Subcutaneous abdominal adipose tissue (tissue), 5 donors: Measurements from ENCODE around the gene ZFP3.
"Not testable (repeated sequence)": the region's sequence is repeated elsewhere in the genome, so short reads cannot be mapped to it uniquely, and the experiment has no call there.

Experiments
- H3K27ac ChIP-seq: one replicate; pipeline ENCODE4 v1.7.0; 2013; ENCODE audit warnings: low read depth, mild to moderate bottlenecking, inconsistent platforms, low read length, moderate library complexity
- H3K27me3 ChIP-seq, 5 donors: one replicate each; pipeline ENCODE4 v1.7.0; 2013; ENCODE audit warnings: low read length in 5 of 5, inconsistent platforms in 1 of 5; ENCODE audit not compliant: control insufficient read depth in 5 of 5, insufficient read depth in 4 of 5
- H3K36me3 ChIP-seq, 5 donors: one replicate each; pipeline ENCODE4 v1.7.0; 2013; ENCODE audit warnings: low read length in 5 of 5; ENCODE audit not compliant: control insufficient read depth in 5 of 5, insufficient read depth in 5 of 5
- H3K4me1 ChIP-seq, 5 donors: one replicate each; pipeline ENCODE4 v1.7.0; 2013; ENCODE audit warnings: low read length in 5 of 5, mild to moderate bottlenecking in 3 of 5, moderate library complexity in 1 of 5; ENCODE audit not compliant: control insufficient read depth in 5 of 5, insufficient read depth in 5 of 5
- H3K4me3 ChIP-seq, 5 donors: one replicate each; pipeline ENCODE4 v1.7.0; 2013; ENCODE audit warnings: low read length in 5 of 5, low read depth in 1 of 5
- H3K9ac ChIP-seq, 5 donors: one replicate each; pipeline ENCODE4 v1.7.0; 2013; ENCODE audit warnings: low read length in 5 of 5, mild to moderate bottlenecking in 4 of 5, moderate library complexity in 3 of 5
- H3K9me3 ChIP-seq, 5 donors: one replicate each; pipeline ENCODE4 v1.7.0; 2013; ENCODE audit warnings: low read length in 5 of 5; ENCODE audit not compliant: control insufficient read depth in 5 of 5
- donor health status: healthy.
- donor health status: healthy.
- donor health status: healthy.
- donor health status: healthy.
- donor health status: healthy.

Gene ZFP3

GRCh38 chr17:5135726-5136579, 57.7 kb downstream of the ZFP3 start:
- Histone ChIP-seq H3K27me3 (no peaks in the 10 kb centered on the region), H3K27ac (no peak overlapping the region), H3K9ac (no peak overlapping the region), H3K9me3 (no peaks in the 10 kb centered on the region), H3K4me3 (no peak overlapping the region), H3K36me3 (no peaks in the 10 kb centered on the region), H3K4me1 (peaks cover 0 to 5% (median 0%) of the 10 kb centered on the region in 5 donors)

DNA sequence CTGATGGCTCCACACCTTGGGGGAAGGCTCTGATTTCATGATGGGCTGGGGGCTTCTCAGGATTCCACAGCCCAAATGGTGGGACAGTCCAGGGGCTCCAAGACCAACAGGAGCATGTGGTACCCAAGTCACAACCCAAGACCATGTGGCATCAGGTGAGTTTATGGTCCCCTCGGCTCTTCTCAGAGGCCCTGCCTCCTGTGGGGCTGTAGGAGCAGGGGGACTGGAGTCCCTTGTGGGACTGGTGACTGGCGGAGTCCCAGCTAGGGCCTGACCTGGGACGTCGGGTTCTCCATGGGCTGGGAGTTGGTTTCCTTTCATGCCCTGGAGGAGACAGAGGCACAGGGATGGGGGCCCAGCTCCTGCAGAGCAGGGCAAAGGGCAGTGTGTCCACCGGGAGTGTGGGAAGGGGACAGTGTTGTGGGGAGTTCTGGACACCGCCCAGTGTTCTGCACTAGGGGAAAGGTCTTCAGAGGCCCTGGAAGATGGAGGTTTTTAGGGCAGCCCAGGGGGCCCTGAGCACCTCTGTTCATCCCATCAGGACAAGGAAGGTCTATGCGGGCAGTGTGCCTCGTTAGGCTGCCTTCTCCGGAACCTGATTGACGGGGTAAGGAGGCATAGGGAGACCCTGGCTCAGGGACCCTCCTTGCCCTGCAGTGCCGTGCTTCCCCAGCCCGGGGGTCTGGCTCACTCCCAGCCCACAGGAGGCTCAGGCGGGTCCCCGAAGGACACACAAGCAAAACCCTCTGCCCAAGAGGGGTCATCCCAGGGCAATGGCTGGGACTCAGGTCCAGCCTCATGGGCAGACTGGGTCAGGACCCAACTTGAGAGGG, 58.5 kb downstream of the ZFP3 start:
- H3K4me3 ChIP-seq, H3K27me3 ChIP-seq, H3K4me1 ChIP-seq, H3K9ac ChIP-seq, H3K27ac ChIP-seq, H3K9me3 ChIP-seq, H3K36me3 ChIP-seq: not testable (repeated sequence)

- H3K9me3 ChIP-seq, H3K27ac ChIP-seq, H3K27me3 ChIP-seq, H3K4me1 ChIP-seq, H3K36me3 ChIP-seq, H3K9ac ChIP-seq, H3K4me3 ChIP-seq: not testable (repeated sequence)
These were observed 59.4 kb downstream of the ZFP3 start for GRCh38 chr17:5137511-5138197.

DNA sequence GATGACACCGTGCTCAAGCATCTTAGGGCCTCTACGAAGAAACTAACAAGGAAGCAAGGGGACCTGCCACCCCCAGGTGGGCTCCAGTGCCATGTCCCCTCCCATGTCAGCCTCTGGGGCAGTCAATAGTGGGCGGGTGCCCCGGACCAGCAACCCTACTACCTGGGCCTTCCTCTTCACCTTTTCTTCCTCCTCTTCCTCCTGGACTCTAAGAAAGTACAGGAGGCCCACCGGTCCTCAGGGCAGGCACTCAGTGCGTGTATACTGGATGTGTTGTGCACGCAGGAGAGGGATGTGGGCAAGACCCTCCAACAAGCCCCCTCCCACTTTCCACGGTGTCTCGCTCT, 59.9 kb downstream of the ZFP3 start:
- not testable (repeated sequence) for H3K27ac ChIP-seq, H3K9ac ChIP-seq, H3K36me3 ChIP-seq, H3K4me1 ChIP-seq, H3K4me3 ChIP-seq, H3K27me3 ChIP-seq, H3K9me3 ChIP-seq

GRCh38 chr17:5138616-5139457, 60.6 kb downstream of the ZFP3 start:
- no peak overlapping the region for H3K27ac ChIP-seq

DNA sequence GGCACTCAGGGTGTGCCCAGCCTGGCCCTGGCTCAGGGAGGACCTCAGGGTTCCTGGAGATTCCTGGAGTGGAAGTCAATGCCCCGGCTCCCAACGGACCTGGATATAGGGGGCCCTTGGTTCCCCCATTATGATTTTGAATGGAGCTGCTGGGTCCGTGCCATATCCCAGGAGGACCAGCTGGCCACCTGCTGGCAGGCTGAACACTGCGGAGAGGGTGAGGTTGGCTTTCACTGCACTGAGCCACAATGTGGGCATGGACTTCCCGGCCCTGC, 61.1 kb downstream of the ZFP3 start:
- Histone ChIP-seq H3K4me1 (no peaks in the 10 kb centered on the region), H3K9ac (no peak overlapping the region), H3K27ac (no peak overlapping the region), H3K4me3 (no peak overlapping the region), H3K27me3 (no peaks in the 10 kb centered on the region), H3K36me3 (no peaks in the 10 kb centered on the region), H3K9me3 (no peaks in the 10 kb centered on the region)

More at GRCh38 chr17:5138616-5139457, 60.6 kb downstream of the ZFP3 start:
- Histone ChIP-seq H3K27me3 (no peaks in the 10 kb centered on the region), H3K9ac (no peak overlapping the region), H3K9me3 (no peaks in the 10 kb centered on the region), H3K36me3 (no peaks in the 10 kb centered on the region), H3K4me3 (no peak overlapping the region), H3K4me1 (no peaks in the 10 kb centered on the region)

DNA sequence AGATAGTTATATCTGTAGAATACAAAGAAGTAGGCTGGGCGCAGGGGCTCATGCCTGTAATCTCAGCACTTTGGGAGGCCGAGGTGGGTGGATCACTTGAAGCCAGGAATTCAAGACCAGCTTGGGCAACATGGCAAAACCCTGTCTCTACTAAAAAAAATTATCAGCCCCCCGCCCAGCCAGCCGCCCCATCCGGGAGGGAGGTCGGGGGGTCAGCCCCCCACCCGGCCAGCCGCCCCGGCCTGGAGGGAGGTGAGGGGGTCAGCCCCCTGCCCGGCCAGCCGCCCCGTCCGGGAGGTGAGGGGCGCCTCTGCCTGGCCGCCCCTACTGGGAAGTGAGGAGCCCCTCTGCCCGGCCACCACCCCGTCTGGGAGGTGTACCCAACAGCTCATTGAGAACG, 64.6 kb downstream of the ZFP3 start:
- H3K4me3 ChIP-seq, H3K9ac ChIP-seq, H3K4me1 ChIP-seq, H3K27ac ChIP-seq, H3K27me3 ChIP-seq, H3K9me3 ChIP-seq, H3K36me3 ChIP-seq: not testable (repeated sequence)
